Natural killer cell treated with Interleukin-12 subunit alpha and Interleukin-12 subunit beta and Interleukin-15 and Interleukin-18, amount 100 ng/mL, for 72 hours (primary cell): ENCODE results near the gene DGKQ. TPM values are rescaled to one million over a fixed set of nuclear protein-coding genes. Genes with fewer than 3 reads are reported as not detected.
"Not testable (repeated sequence)": the region's sequence is repeated elsewhere in the genome, so short reads cannot be mapped to it uniquely, and the experiment has no call there.

Experiments
- ATAC-seq, 2 donors: fragments of 150-1000 bp; cut with Tn5 transposase in 1 of 2; sonication (Bioruptor Pico), chemical (Tn5 transposase) in 1 of 2; 2 replicates each; pipeline ENCODE4 v1.10.0; 2021
- DNase-seq: peaks from one replicate; pipeline ENCODE4 v3.0.0; 2022; ENCODE audit warnings: low spot score
- H3K27ac Mint-ChIP-seq, 2 donors: 1 replicate in 1 of 2; 2 replicates in 1 of 2; pipeline ENCODE4 v1.8.0; 2022; ENCODE audit warnings: mixed read lengths in 2 of 2, mild to moderate bottlenecking in 1 of 2, moderate library complexity in 1 of 2
- H3K27me3 Mint-ChIP-seq, 2 donors: 1 replicate in 1 of 2; 2 replicates in 1 of 2; pipeline ENCODE4 v1.8.0; 2022; ENCODE audit warnings: mixed read lengths in 2 of 2
- H3K36me3 Mint-ChIP-seq: one replicate; pipeline ENCODE4 v1.8.0; 2022; ENCODE audit warnings: mixed read lengths
- H3K4me1 Mint-ChIP-seq, 2 donors: 1 replicate in 1 of 2; 2 replicates in 1 of 2; pipeline ENCODE4 v1.8.0; 2022; ENCODE audit warnings: low read depth in 2 of 2, mixed read lengths in 2 of 2, mild to moderate bottlenecking in 1 of 2
- H3K4me3 Mint-ChIP-seq: one replicate; pipeline ENCODE4 v1.8.0; 2022; ENCODE audit warnings: mixed read lengths
- H3K9me3 Mint-ChIP-seq: 2 replicates; pipeline ENCODE4 v1.8.0; 2022; ENCODE audit warnings: mixed read lengths
- total RNA-seq, 2 donors: library from RNA; stranded (reverse); gene quantifications; one replicate each; pipeline ENCODE4 v1.2.3, GENCODE V29; 2022

The DGKQ gene
- total RNA-seq, 2 donors from 2014 or later: 15.4 to 19.6 TPM

GRCh38 chr4:919004-919680 is 54.2 kb downstream of the DGKQ start:
- DNase-seq: peak; percentile 53
- H3K4me1 Mint-ChIP-seq: peaks cover 71 to 80% of the 10 kb centered on the region in 2 donors
- H3K27ac Mint-ChIP-seq: not testable (repeated sequence)

DNA sequence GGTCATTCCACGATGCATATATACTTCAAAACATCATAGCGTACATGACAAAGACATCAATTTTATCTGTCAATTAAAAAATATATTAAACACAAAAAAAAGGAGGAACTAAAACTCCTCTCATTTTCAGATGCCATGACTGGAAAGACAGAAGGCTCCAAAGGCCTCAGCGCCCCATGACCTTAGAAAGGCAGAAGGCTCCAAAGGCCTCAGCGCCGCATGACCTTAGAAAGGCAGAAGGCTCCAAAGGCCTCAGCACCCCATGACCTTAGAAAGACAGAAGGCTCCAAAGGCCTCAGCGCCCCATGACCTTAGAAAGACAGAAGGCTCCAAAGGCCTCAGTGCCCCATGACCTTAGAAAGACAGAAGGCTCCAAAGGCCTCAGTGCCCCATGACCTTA is 54.8 kb downstream of the DGKQ start:
- not testable (repeated sequence) for H3K9me3 Mint-ChIP-seq, H3K4me3 Mint-ChIP-seq, H3K36me3 Mint-ChIP-seq, ATAC-seq, DNase-seq, H3K27me3 Mint-ChIP-seq
- peak overlapping the region in 1 of 2 donors; percentile 54 for H3K27ac Mint-ChIP-seq
- peaks cover 68 to 78% of the 10 kb centered on the region in 2 donors for H3K4me1 Mint-ChIP-seq

More at GRCh38 chr4:919004-919680, 54.2 kb downstream of the DGKQ start:
- H3K36me3 Mint-ChIP-seq, H3K4me3 Mint-ChIP-seq, ATAC-seq, H3K9me3 Mint-ChIP-seq, H3K27me3 Mint-ChIP-seq: not testable (repeated sequence)

DNA sequence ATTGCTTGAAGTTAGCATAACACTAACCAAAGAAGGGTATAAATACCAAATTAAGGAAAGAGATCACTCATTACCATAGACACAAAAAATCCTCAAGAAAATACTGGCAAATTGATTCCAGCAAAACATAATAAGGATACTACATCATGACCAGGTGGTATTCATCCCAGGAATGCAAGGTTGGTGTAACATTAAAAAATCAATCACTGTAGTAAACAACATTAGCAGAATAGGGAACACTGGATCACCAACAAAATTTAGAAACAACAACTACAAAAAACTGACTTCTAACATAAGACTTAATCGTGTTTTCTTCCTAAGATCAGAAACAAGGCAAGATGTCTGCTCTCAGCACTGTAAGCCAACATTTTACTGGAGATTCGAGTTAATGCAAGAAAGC is 55.4 kb downstream of the DGKQ start:
- Mint-ChIP-seq H3K4me3 (no peak overlapping the region), H3K27ac (peak overlapping the region in 1 of 2 donors; percentile 54), H3K4me1 (peaks cover 65 to 74% of the 10 kb centered on the region in 2 donors), H3K36me3 (peaks cover 5% of the 10 kb centered on the region), H3K27me3 (no peaks in the 10 kb centered on the region), H3K9me3 (no peaks in the 10 kb centered on the region)
- ATAC-seq (no peak), DNase-seq (no peak)

GRCh38 chr4:917466-917865 is 55.9 kb downstream of the DGKQ start:
- peaks cover 5% of the 10 kb centered on the region for H3K36me3 Mint-ChIP-seq
- peaks cover 64 to 69% of the 10 kb centered on the region in 2 donors for H3K4me1 Mint-ChIP-seq
- ATAC-seq: no peak
- H3K27ac Mint-ChIP-seq: no peak overlapping the region
- H3K4me3 Mint-ChIP-seq: no peak overlapping the region
- DNase-seq: peak; percentile 32
- no peaks in the 10 kb centered on the region for H3K9me3 Mint-ChIP-seq
- H3K27me3 Mint-ChIP-seq: no peaks in the 10 kb centered on the region

DNA sequence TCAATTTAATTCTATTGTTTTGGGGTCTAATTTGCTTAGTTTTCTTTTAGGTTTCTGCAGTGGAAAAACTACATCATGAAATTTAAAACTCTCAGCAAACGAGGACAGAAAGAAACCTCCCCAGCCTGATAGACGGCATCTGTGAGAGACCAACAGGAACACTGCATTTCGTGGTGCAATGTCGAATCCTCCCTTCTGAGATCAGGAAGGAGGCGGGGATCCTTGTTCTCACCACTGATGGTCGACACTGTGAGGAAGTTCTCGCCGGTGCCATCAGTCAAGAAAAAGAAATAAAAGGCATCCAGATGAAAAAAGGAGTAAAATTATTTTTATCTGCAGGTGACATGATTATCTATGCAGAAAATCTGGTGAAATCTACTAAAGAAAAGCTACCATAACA is 57.8 kb downstream of the DGKQ start:
- Mint-ChIP-seq H3K9me3 (no peaks in the 10 kb centered on the region), H3K36me3 (peaks cover 5% of the 10 kb centered on the region), H3K27ac (peak overlapping the region; percentile 13 to 60), H3K27me3 (no peaks in the 10 kb centered on the region), H3K4me3 (peak overlapping the region; percentile 57), H3K4me1 (peaks cover 54 to 55% of the 10 kb centered on the region in 2 donors)
- ATAC-seq: no peak
- DNase-seq: no peak

- Mint-ChIP-seq H3K4me1 (peaks cover 51% of the 10 kb centered on the region in 2 donors), H3K9me3 (no peaks in the 10 kb centered on the region), H3K27me3 (no peaks in the 10 kb centered on the region), H3K36me3 (peaks cover 5% of the 10 kb centered on the region), H3K4me3 (peak overlapping the region; percentile 57), H3K27ac (peak overlapping the region; percentile 13 to 60)
- ATAC-seq: peak in 1 of 2 donors; percentile 40
- DNase-seq: no peak
These were observed 58.3 kb downstream of the DGKQ start for GRCh38 chr4:915041-915474.

DNA sequence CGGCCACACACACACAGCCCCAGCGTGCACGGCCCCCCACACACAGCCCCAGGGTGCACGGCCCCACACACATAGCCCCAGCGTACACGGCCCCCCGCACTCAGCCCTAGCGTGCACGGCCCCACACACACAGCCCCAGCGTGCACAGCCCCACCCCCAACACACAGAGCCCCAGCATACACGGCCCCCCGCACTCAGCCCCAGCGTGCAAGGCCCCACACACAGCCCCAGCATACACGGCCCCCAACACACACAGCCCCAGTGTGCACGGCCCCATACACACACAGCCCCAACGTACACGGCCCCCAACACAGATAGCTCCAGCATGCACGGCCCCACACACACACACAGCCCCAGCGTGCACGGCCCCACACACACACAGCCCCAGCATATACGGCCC is 58.8 kb downstream of the DGKQ start:
- Mint-ChIP-seq H3K4me1 (peaks cover 46 to 47% of the 10 kb centered on the region in 2 donors), H3K4me3 (peak overlapping the region; percentile 57), H3K27me3 (no peaks in the 10 kb centered on the region), H3K27ac (no peak overlapping the region), H3K9me3 (no peaks in the 10 kb centered on the region), H3K36me3 (peaks cover 5% of the 10 kb centered on the region)
- DNase-seq: peak; percentile 35
- no peak for ATAC-seq

- ATAC-seq (no peak), DNase-seq (no peak)
- no peak overlapping the region for H3K4me3 Mint-ChIP-seq
- no peaks in the 10 kb centered on the region for H3K27me3 Mint-ChIP-seq
- peaks cover 4% of the 10 kb centered on the region for H3K36me3 Mint-ChIP-seq
- peaks cover 39 to 43% of the 10 kb centered on the region in 2 donors for H3K4me1 Mint-ChIP-seq
- H3K27ac Mint-ChIP-seq: no peak overlapping the region
- H3K9me3 Mint-ChIP-seq: no peaks in the 10 kb centered on the region
These were observed 60.1 kb downstream of the DGKQ start for GRCh38 chr4:913280-913618.

- DNase-seq (no peak), ATAC-seq (no peak)
- Mint-ChIP-seq H3K4me1 (peaks cover 34 to 38% of the 10 kb centered on the region in 2 donors), H3K9me3 (no peaks in the 10 kb centered on the region), H3K36me3 (no peaks in the 10 kb centered on the region), H3K27me3 (no peaks in the 10 kb centered on the region), H3K27ac (no peak overlapping the region), H3K4me3 (no peak overlapping the region)
These were observed 60.7 kb downstream of the DGKQ start for GRCh38 chr4:912548-913279.

GRCh38 chr4:911871-912490 is 61.4 kb downstream of the DGKQ start:
- no peak overlapping the region for H3K4me3 Mint-ChIP-seq
- DNase-seq (peak; percentile 52), ATAC-seq (no peak)
- H3K27me3 Mint-ChIP-seq: no peaks in the 10 kb centered on the region
- H3K36me3 Mint-ChIP-seq: no peaks in the 10 kb centered on the region
- peaks cover 27 to 32% of the 10 kb centered on the region in 2 donors for H3K4me1 Mint-ChIP-seq
- no peaks in the 10 kb centered on the region for H3K9me3 Mint-ChIP-seq
- H3K27ac Mint-ChIP-seq: no peak overlapping the region

GRCh38 chr4:911221-911751 is 62.1 kb downstream of the DGKQ start:
- no peaks in the 10 kb centered on the region for H3K36me3 Mint-ChIP-seq
- ATAC-seq (no peak), DNase-seq (peak; percentile 51)
- H3K4me1 Mint-ChIP-seq: peaks cover 20 to 28% of the 10 kb centered on the region in 2 donors
- H3K9me3 Mint-ChIP-seq: no peaks in the 10 kb centered on the region
- no peak overlapping the region for H3K4me3 Mint-ChIP-seq
- no peaks in the 10 kb centered on the region for H3K27me3 Mint-ChIP-seq
- H3K27ac Mint-ChIP-seq: no peak overlapping the region

GRCh38 chr4:910366-911091 is 62.8 kb downstream of the DGKQ start:
- no peak overlapping the region for H3K27ac Mint-ChIP-seq
- DNase-seq: peak; percentile 44
- no peaks in the 10 kb centered on the region for H3K36me3 Mint-ChIP-seq
- peaks cover 13 to 25% of the 10 kb centered on the region in 2 donors for H3K4me1 Mint-ChIP-seq
- no peak overlapping the region for H3K4me3 Mint-ChIP-seq
- no peaks in the 10 kb centered on the region for H3K27me3 Mint-ChIP-seq
- ATAC-seq: peak in 1 of 2 donors; percentile 19
- H3K9me3 Mint-ChIP-seq: no peaks in the 10 kb centered on the region

DNA sequence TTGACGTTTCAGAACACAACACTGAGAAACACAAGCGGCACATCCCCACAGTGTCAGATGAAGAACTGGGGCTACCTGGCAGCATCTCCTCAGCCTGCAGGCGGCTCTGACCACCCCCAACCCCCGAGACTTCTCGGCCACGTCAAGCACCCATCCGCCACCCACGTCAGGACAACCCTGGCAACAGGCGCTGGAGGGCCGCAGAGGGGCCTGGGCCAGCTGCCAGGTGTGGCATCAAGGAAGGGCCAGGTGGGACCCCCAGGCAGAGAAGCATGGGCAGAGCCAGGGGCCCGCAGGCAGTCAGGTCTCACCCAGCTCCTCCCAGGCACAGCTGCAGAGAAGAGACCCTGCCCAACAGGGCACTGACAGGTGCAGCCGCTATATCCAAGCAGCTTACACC is 63.5 kb downstream of the DGKQ start:
- Mint-ChIP-seq H3K27me3 (no peaks in the 10 kb centered on the region), H3K36me3 (no peaks in the 10 kb centered on the region), H3K27ac (no peak overlapping the region), H3K4me3 (no peak overlapping the region), H3K4me1 (peaks cover 6 to 20% of the 10 kb centered on the region in 2 donors), H3K9me3 (no peaks in the 10 kb centered on the region)
- no peak for ATAC-seq
- DNase-seq: peak; percentile 32
